Activated naive CD4-positive, alpha-beta T cell treated with anti-CD3 and anti-CD28 coated beads, Interleukin-2, amount 50 U/mL, for 16 hours (primary cell): ENCODE results near the gene GRIN1.

ENCODE experiments used
- DNase-seq: peaks from one replicate; pipeline ENCODE4 v3.0.0-alpha.2; 2020

GRIN1 gene

GRCh38 chr9:137198051-137198901 lies 59.3 kb downstream of the GRIN1 start:
- no peak for DNase-seq

GRCh38 chr9:137198902-137199283 lies 59.9 kb downstream of the GRIN1 start:
- no peak for DNase-seq

- DNase-seq: no peak
These were observed 60.6 kb downstream of the GRIN1 start for GRCh38 chr9:137199411-137200121.

GRCh38 chr9:137200311-137201204 lies 61.6 kb downstream of the GRIN1 start, which contains the start of gene TPRN:
TSS of gene TPRN (minus strand) at chr9:137200741. CDS start at chr9:137200711, 30 bp downstream.
- DNase-seq: peak; percentile 99

- DNase-seq: no peak
These were observed 62.4 kb downstream of the GRIN1 start for GRCh38 chr9:137201205-137201868.

GRCh38 chr9:137202966-137203365 lies 64.0 kb downstream of the GRIN1 start:
- DNase-seq: no peak

GRCh38 chr9:137204731-137205125 lies 65.8 kb downstream of the GRIN1 start:
- DNase-seq: no peak

- DNase-seq: peak; percentile 95
These were observed 66.4 kb downstream of the GRIN1 start, which contains the start of the genes NDOR1 and TMEM203 for GRCh38 chr9:137205126-137206069. TSS of gene NDOR1 (plus strand) at chr9:137205700. CDS start at chr9:137205778, 78 bp downstream. TSS of gene TMEM203 (minus strand) at chr9:137205648. CDS start at chr9:137205414, 234 bp downstream.

GRCh38 chr9:137206602-137207001 lies 67.6 kb downstream of the GRIN1 start:
- DNase-seq: no peak

- DNase-seq: no peak
These were observed 72.6 kb downstream of the GRIN1 start for GRCh38 chr9:137211532-137211931.

GRCh38 chr9:137212520-137212919 lies 73.6 kb downstream of the GRIN1 start:
- no peak for DNase-seq

GRCh38 chr9:137213160-137214060 lies 74.5 kb downstream of the GRIN1 start:
- no peak for DNase-seq

- no peak for DNase-seq
These were observed 75.7 kb downstream of the GRIN1 start for GRCh38 chr9:137214620-137215019.

- no peak for DNase-seq
These were observed 76.4 kb downstream of the GRIN1 start for GRCh38 chr9:137215196-137215986.

- DNase-seq: no peak
These were observed 77.4 kb downstream of the GRIN1 start for GRCh38 chr9:137216188-137216965.

- DNase-seq: no peak
These were observed 78.6 kb downstream of the GRIN1 start for GRCh38 chr9:137217276-137218211.

- no peak for DNase-seq
These were observed 79.3 kb downstream of the GRIN1 start for GRCh38 chr9:137218212-137218753.
